ENCODE results near the gene LDLRAD4. TPM values are rescaled to one million over a fixed set of nuclear protein-coding genes. Genes with fewer than 3 reads are reported as not detected.
A peak's percentile ranks its signal among the peaks of the same experiment; 100 is the strongest.

The LDLRAD4 gene
- total and polyA plus RNA-seq, 2 donors (not counting 1 experiment from before 2014, with no cell fraction given), result 13.9 to 35.7 TPM

DNA sequence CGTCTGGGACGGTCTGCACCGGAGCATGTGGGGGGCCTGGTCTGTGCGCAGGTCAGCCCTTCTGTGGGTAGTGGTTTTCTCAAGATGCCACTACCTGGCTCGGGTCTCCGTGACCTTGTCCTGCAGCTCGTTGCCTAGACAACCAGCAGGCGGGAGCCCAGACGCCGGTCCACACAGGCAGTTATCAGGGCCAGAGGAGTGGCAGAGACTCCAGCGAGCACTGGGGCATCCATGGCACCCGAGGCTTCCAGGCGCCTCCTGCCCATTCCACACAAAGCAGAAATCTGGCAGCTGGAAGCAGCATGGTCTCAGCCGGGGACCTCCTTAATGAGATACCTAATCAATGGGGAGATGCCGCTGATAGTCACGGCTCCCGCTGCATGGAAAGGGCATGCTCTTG is 351.7 kb downstream of the LDLRAD4 start:
- no peak for DNase-seq
- no peaks in the 10 kb centered on the region for H3K9me3 Mint-ChIP-seq (ENCODE audit: insufficient read depth)
- Histone ChIP-seq H3K9ac (ENCODE audit: low read length) (no peak overlapping the region), H3K9me3 (ENCODE audit: control extremely low read depth in 1 of 3, control insufficient read depth in 2 of 3, insufficient read depth in 1 of 3, low read length in 2 of 3) (no peaks in the 10 kb centered on the region), H2AFZ (ENCODE audit: insufficient read depth, low read depth, low read length, poor library complexity, severe bottlenecking) (no peak overlapping the region), H3K27me3 (replicated peaks in 1 of 4; ENCODE audit: control extremely low read depth in 1 of 4, control insufficient read depth in 3 of 4, insufficient read depth in 4 of 4, low read length in 3 of 4) (no peaks in the 10 kb centered on the region), H3K27ac (ENCODE audit: low read length in 2 of 2) (no peak overlapping the region), H4K20me1 (ENCODE audit: control insufficient read depth, insufficient read depth, low read length, poor library complexity, severe bottlenecking) (no peaks in the 10 kb centered on the region), H3K79me2 (ENCODE audit: control insufficient read depth, insufficient read depth, low read length) (peaks cover 44% of the 10 kb centered on the region), H3K36me3 (replicated peaks in 1 of 2; ENCODE audit: control extremely low read depth in 1 of 2, control insufficient read depth in 1 of 2, extremely low read depth in 1 of 2, insufficient read depth in 2 of 2, low read length in 1 of 2) (no peaks in the 10 kb centered on the region), H3K4me1 (ENCODE audit: control insufficient read depth in 2 of 2, insufficient read depth in 2 of 2, low read length in 2 of 2) (peaks cover 39 to 41% of the 10 kb centered on the region in 2 donors), H3K4me2 (replicated peaks; ENCODE audit: low read depth, low read length, poor library complexity, severe bottlenecking) (no peak overlapping the region), H3K4me3 (ENCODE audit: control extremely low read depth in 1 of 5, extremely low read depth in 1 of 5, insufficient read depth in 1 of 5, low read depth in 2 of 5, low read length in 4 of 5) (no peak overlapping the region)
- no peak for ATAC-seq (ENCODE audit: low read depth)
- 95% methylated on average over 13 of the region's 17 CpGs for WGBS (ENCODE audit: insufficient coverage)
- no peaks in the 10 kb centered on the region for H3K27me3 Mint-ChIP-seq
- ChIA-PET CTCF (interaction anchor here (0.9 kb wide), 1 partner anchor 411 kb away, joined by 3 read pairs; no protein-coding TSS in a partner anchor), POLR2A (no interaction called here)
- H3K27ac Mint-ChIP-seq, result no peak overlapping the region
- intact Hi-C loops (cut with micrococcal nuclease), result no loop called here
- peaks cover 47% of the 10 kb centered on the region for H3K4me1 Mint-ChIP-seq
- H3K4me3 Mint-ChIP-seq, result no peak overlapping the region
- no peak for TF ChIP-seq EZH2 (IDR thresholded peaks at IDR 0.05; ENCODE audit: borderline replicate concordance, insufficient read depth, low read depth, low read length, poor library complexity, severe bottlenecking)
- TF ChIP-seq, protein P1, sequence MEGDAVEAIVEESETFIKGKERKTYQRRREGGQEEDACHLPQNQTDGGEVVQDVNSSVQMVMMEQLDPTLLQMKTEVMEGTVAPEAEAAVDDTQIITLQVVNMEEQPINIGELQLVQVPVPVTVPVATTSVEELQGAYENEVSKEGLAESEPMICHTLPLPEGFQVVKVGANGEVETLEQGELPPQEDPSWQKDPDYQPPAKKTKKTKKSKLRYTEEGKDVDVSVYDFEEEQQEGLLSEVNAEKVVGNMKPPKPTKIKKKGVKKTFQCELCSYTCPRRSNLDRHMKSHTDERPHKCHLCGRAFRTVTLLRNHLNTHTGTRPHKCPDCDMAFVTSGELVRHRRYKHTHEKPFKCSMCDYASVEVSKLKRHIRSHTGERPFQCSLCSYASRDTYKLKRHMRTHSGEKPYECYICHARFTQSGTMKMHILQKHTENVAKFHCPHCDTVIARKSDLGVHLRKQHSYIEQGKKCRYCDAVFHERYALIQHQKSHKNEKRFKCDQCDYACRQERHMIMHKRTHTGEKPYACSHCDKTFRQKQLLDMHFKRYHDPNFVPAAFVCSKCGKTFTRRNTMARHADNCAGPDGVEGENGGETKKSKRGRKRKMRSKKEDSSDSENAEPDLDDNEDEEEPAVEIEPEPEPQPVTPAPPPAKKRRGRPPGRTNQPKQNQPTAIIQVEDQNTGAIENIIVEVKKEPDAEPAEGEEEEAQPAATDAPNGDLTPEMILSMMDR (IDR thresholded peaks at IDR 0.05), result no peak

DNA sequence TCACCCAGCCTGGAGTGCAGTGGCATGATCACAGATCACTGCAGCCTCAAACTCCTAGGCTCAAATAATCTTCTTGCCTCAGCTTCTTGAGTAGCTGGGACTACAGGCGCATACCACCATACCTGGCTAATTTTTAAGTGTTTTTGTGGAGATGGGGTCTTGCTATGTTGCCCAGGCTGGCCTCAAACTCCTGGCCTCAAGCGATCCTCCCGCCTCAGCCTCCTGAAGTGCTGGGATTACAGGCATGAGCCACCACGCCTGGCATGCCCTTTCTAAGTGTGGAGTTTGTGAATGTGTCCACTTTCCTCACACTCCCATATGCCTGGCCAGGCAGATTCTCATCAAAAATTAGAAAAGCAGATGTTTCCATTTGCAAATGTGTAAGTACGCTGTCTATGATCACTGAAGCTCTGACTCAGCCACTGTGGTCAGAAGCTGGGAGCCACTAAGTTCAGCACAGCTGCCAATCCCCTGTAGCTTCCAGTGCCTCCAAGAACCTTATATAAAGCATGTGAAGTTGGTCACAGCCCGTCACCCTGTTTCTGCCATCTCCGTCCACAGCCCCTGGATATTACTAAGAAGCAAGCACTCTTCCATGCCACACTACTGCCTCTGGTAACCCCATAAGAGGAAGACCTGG is 352.4 kb downstream of the LDLRAD4 start:
- H3K27me3 ChIP-seq (replicated peaks in 1 of 4; ENCODE audit: control extremely low read depth in 1 of 4, control insufficient read depth in 3 of 4, insufficient read depth in 4 of 4, low read length in 3 of 4), result no peaks in the 10 kb centered on the region
- intact Hi-C loops (cut with micrococcal nuclease), result no loop called here
- no peak overlapping the region for H3K4me2 ChIP-seq (replicated peaks; ENCODE audit: low read depth, low read length, poor library complexity, severe bottlenecking)
- Mint-ChIP-seq H3K27me3 (no peaks in the 10 kb centered on the region), H3K27ac (peak overlapping the region; percentile 26), H3K9me3 (ENCODE audit: insufficient read depth) (no peaks in the 10 kb centered on the region), H3K4me1 (peaks cover 46% of the 10 kb centered on the region), H3K4me3 (no peak overlapping the region)
- peaks cover 44% of the 10 kb centered on the region for H3K79me2 ChIP-seq (ENCODE audit: control insufficient read depth, insufficient read depth, low read length)
- H2AFZ ChIP-seq (ENCODE audit: insufficient read depth, low read depth, low read length, poor library complexity, severe bottlenecking), result no peak overlapping the region
- no peaks in the 10 kb centered on the region for H3K9me3 ChIP-seq (ENCODE audit: control extremely low read depth in 1 of 3, control insufficient read depth in 2 of 3, insufficient read depth in 1 of 3, low read length in 2 of 3)
- ChIA-PET POLR2A (interaction anchor here (0.7 to 1.2 kb wide), 2 partner anchors 8 to 524 kb away, joined by 4 to 5 read pairs; no protein-coding TSS in a partner anchor), CTCF (interaction anchor here (1.0 to 1.2 kb wide), 2 partner anchors 13 to 59 kb away, joined by 3 read pairs; no protein-coding TSS in a partner anchor)
- TF ChIP-seq EZH2 (IDR thresholded peaks at IDR 0.05; ENCODE audit: borderline replicate concordance, insufficient read depth, low read depth, low read length, poor library complexity, severe bottlenecking), result no peak
- TF ChIP-seq, protein P1 (IDR thresholded peaks at IDR 0.05), result no peak
- no peak overlapping the region for H3K4me3 ChIP-seq (ENCODE audit: control extremely low read depth in 1 of 5, extremely low read depth in 1 of 5, insufficient read depth in 1 of 5, low read depth in 2 of 5, low read length in 4 of 5)
- H3K27ac ChIP-seq (ENCODE audit: low read length in 2 of 2), result no peak overlapping the region
- WGBS (ENCODE audit: insufficient coverage), result 84% methylated on average over 5 of the region's 7 CpGs
- H3K36me3 ChIP-seq (replicated peaks in 1 of 2; ENCODE audit: control extremely low read depth in 1 of 2, control insufficient read depth in 1 of 2, extremely low read depth in 1 of 2, insufficient read depth in 2 of 2, low read length in 1 of 2), result no peaks in the 10 kb centered on the region
- DNase-seq (no peak), ATAC-seq (ENCODE audit: low read depth) (no peak)
- no peak overlapping the region for H3K9ac ChIP-seq (ENCODE audit: low read length)
- no peaks in the 10 kb centered on the region for H4K20me1 ChIP-seq (ENCODE audit: control insufficient read depth, insufficient read depth, low read length, poor library complexity, severe bottlenecking)
- peaks cover 31 to 34% of the 10 kb centered on the region in 2 donors for H3K4me1 ChIP-seq (ENCODE audit: control insufficient read depth in 2 of 2, insufficient read depth in 2 of 2, low read length in 2 of 2)
